Panc1 (cell line): ENCODE results near the gene APLF.

ENCODE experiments used
- CTCF ChIP-seq: fragments of 450-650 bp; IDR thresholded peaks from 2 replicates; pipeline ENCODE4 v1.5.1; 2017; ENCODE audit warnings: mild to moderate bottlenecking
- POLR2AphosphoS5 ChIP-seq: IDR thresholded peaks from 2 replicates; pipeline ENCODE4 v1.6.1; 2012; ENCODE audit warnings: mild to moderate bottlenecking, low read depth, low read length, moderate library complexity
- TCF7L2 ChIP-seq: IDR thresholded peaks from 2 replicates; pipeline ENCODE4 v1.6.1; 2011; ENCODE audit warnings: mild to moderate bottlenecking, low read depth, low read length, inconsistent platforms

GRCh38 chr2:68559692-68560091, 92.3 kb downstream of the APLF start:
- no peak for TF ChIP-seq CTCF
- no peak for TF ChIP-seq POLR2AphosphoS5
- no peak for TF ChIP-seq TCF7L2
